Heart right ventricle (tissue), 16 donors: ENCODE results near the gene SAC3D1. TPM values are rescaled to one million over a fixed set of nuclear protein-coding genes. Genes with fewer than 3 reads are reported as not detected.

Experiments used
- ATAC-seq, 8 donors: fragments of 200-7000 bp; cut with Tn5 transposase; one replicate each; pipeline ENCODE4 v1.9.1; 2020; ENCODE audit warnings: mild to moderate bottlenecking in 8 of 8, moderate library complexity in 8 of 8, moderate number of reproducible peaks in 1 of 8
- DNase-seq, 2 donors: peaks; one replicate each; pipeline ENCODE4 v3.0.0-alpha.2; 2020
- H3K27ac ChIP-seq, 10 donors: fragments of 200-600 bp; sonication (generic) in 2 of 10; one replicate each; pipeline versions ENCODE4 v1.5.0 to v1.8.0; 2020 to 2022; ENCODE audit warnings: mild to moderate bottlenecking in 3 of 10
- H3K27me3 ChIP-seq, 7 donors: fragments of 200-600 bp; one replicate each; pipeline ENCODE4 v1.8.0; 2021 to 2022; ENCODE audit warnings: mild to moderate bottlenecking in 2 of 7
- H3K36me3 ChIP-seq, 9 donors: fragments of 200-600 bp; sonication (generic) in 1 of 9; one replicate each; pipeline versions ENCODE4 v1.5.0 to v1.8.0; 2020 to 2022; ENCODE audit warnings: mild to moderate bottlenecking in 2 of 9
- H3K4me1 ChIP-seq, 9 donors: fragments of 200-600 bp; sonication (generic) in 1 of 9; one replicate each; pipeline versions ENCODE4 v1.5.0 to v1.8.0; 2020 to 2022; ENCODE audit warnings: mild to moderate bottlenecking in 4 of 9
- H3K4me3 ChIP-seq, 10 donors: fragments of 200-600 bp; sonication (generic) in 2 of 10; one replicate each; pipeline versions ENCODE4 v1.5.0 to v1.8.0; 2020 to 2022; ENCODE audit warnings: mild to moderate bottlenecking in 7 of 10, moderate library complexity in 2 of 10
- H3K9me3 ChIP-seq, 11 donors: fragments of 200-600 bp in 10 of 11; sonication (generic) in 2 of 11; one replicate each; pipeline versions ENCODE4 v1.5.0 to v1.8.0; 2013 to 2022; ENCODE audit warnings: mild to moderate bottlenecking in 2 of 11, control low read depth in 1 of 11, moderate library complexity in 1 of 11
- CTCF ChIP-seq, 9 donors: fragments of 200-600 bp; sonication (generic) in 2 of 9; IDR thresholded peaks; one replicate each; pipeline versions ENCODE4 v1.5.0 to v1.8.0; 2021 to 2022; ENCODE audit warnings: antibody characterized with exemption in 9 of 9, mild to moderate bottlenecking in 5 of 9, moderate library complexity in 1 of 9
- WGBS, 2 donors: extraction: QIAGEN DNeasy Blood & Tissue Kit; methylation state at CpG; one replicate each; pipeline ENCODE4 v1.1.7; 2013; ENCODE audit warnings: inconsistent platforms in 1 of 2; 5-methylcytosine and 5-hydroxymethylcytosine counted together
- intact Hi-C, 10 donors: fragments of 100-400 bp; cut with DNase I; formaldehyde crosslinking; loops; one replicate each; pipeline versions ENCODE4 v1.11.1 to v1.14.2; 2022
- polyA plus RNA-seq, 2 donors: library from polyadenylated mRNA; stranded (reverse); fragments of 200-250 nt; gene quantifications; one replicate each; pipeline ENCODE4 v1.2.3, GENCODE V29; 2013
- total RNA-seq, 10 donors: library from RNA; stranded (reverse); fragmentation: NEBNext Ultra II Directional in 3 of 10; extraction: Animal tissue kit (Norgen Biotek cat#: 25700) in 3 of 10; gene quantifications; one replicate each; pipeline versions ENCODE4 v1.2.1 to v1.2.4, GENCODE V29; 2021 to 2023
- donor health status: Arrhythmogenic right ventricular cardiomyopathy.
- donor health status: ischemic (EF 13 %, LVEDD 7.1; RV severe dilation, severe dysfunction).
- donor health status: healthy with polysubstance abuse.
- donor health status: DM: no; HTN: yes; CAD: no.
- donor health status: DM: no; HTN: no; CAD: no.
- donor health status: ischemic (EF 25% LVEDD 6.9; RV normal size, moderate dysfunction).
- donor health status: ischemic (EF 25% LVEDD 5.7; RV mildly dilated, moderate dysfunction).
- donor health status: healthy.
- donor health status: DM: yes; HTN: yes; CAD: no.
- donor health status: Ischemic cardiomyopathy.
- donor health status: ischemic (EF 35%, LVEDD 5.7; RV mildly dilated, moderate dysfunction).
- donor health status: nonischemic (EF 11% LVEDD 7.7; RV severe dilation, severe dysfunction).
- donor health status: DM: yes; HTN: yes; CAD: no.
- donor health status: PGD.
- donor health status: ischemic (EF 29% LVEDD 5.4; RV normal size, mild dysfunction).
- donor health status: nonischemic (EF 23%, LVEDD 6.1; RV moderate dilation, normal function).

SAC3D1 gene
- total and polyA plus RNA-seq, 12 donors: 3.8 to 17.3 (median 4.8) TPM

- peak; percentile 70 to 82 for DNase-seq
- peaks cover 0 to 51% (median 17%) of the 10 kb centered on the region in 9 donors for H3K4me1 ChIP-seq
- peak in 8 of 9 donors; percentile 22 to 62 (median 48) for TF ChIP-seq CTCF (IDR thresholded peaks at IDR 0.05)
- 13 to 21% methylated on average over 9 of the region's 9 CpGs for WGBS, 2 donors
- peaks cover 0 to 19% (median 0%) of the 10 kb centered on the region in 9 donors for H3K36me3 ChIP-seq
- H3K27me3 ChIP-seq: no peaks in the 10 kb centered on the region
- peak; percentile 86 to 96 (median 92) for ATAC-seq
- peak within 1 kb of the TSS in 9 of 10 donors; percentile 41 to 88 (median 72) for H3K27ac ChIP-seq
- H3K4me3 ChIP-seq: peak within 1 kb of the TSS; percentile 1 to 65 (median 52)
- intact Hi-C loops: loop anchor here in 5 of 10 donors (5.0 to 10.0 kb wide), 4 partner anchors 70 to 152 kb away; partner anchors contain the start of genes PPP2R5B (in 2 of the 5), ATG2A (in 1 of the 5) and CDC42BPG (in 1 of the 5)
- no peaks in the 10 kb centered on the region for H3K9me3 ChIP-seq
These were observed 44.2 kb upstream of the SAC3D1 start, which contains the start of gene BATF2 for GRCh38 chr11:64996710-64997380. Gene BATF2, minus strand, starts transcription at chr11:64996971. Its CDS starts 57 bp downstream, at chr11:64996914.

- 82 to 93% methylated on average over 1 of the region's 1 CpG for WGBS, 2 donors
- H3K9me3 ChIP-seq: no peaks in the 10 kb centered on the region
- peaks cover 0 to 45% (median 16%) of the 10 kb centered on the region in 9 donors for H3K4me1 ChIP-seq
- no peak overlapping the region for H3K27ac ChIP-seq
- DNase-seq (no peak), ATAC-seq (no peak)
- no peaks in the 10 kb centered on the region for H3K27me3 ChIP-seq
- H3K4me3 ChIP-seq: no peak overlapping the region
- intact Hi-C loops: loop anchor here in 5 of 10 donors (5.0 to 10.0 kb wide), 4 partner anchors 71 to 153 kb away; partner anchors contain the start of genes PPP2R5B (in 2 of the 5), ATG2A (in 1 of the 5) and CDC42BPG (in 1 of the 5)
- H3K36me3 ChIP-seq: peaks cover 0 to 6% (median 0%) of the 10 kb centered on the region in 9 donors
- no peak for TF ChIP-seq CTCF (IDR thresholded peaks at IDR 0.05)
These were observed 42.9 kb upstream of the SAC3D1 start for GRCh38 chr11:64998141-64998540.

GRCh38 chr11:64998690-64999431 is 42.1 kb upstream of the SAC3D1 start:
- no peak for TF ChIP-seq CTCF (IDR thresholded peaks at IDR 0.05)
- DNase-seq (no peak), ATAC-seq (no peak)
- WGBS, 2 donors: 65 to 76% methylated on average over 9 of the region's 9 CpGs
- no peak overlapping the region for H3K4me3 ChIP-seq
- no peak overlapping the region for H3K27ac ChIP-seq
- H3K4me1 ChIP-seq: peaks cover 0 to 39% (median 12%) of the 10 kb centered on the region in 9 donors
- no peaks in the 10 kb centered on the region for H3K27me3 ChIP-seq
- intact Hi-C loops: loop anchor here in 5 of 10 donors (5.0 to 10.0 kb wide), 4 partner anchors 72 to 154 kb away; partner anchors contain the start of genes PPP2R5B (in 2 of the 5), ATG2A (in 1 of the 5) and CDC42BPG (in 1 of the 5)
- H3K9me3 ChIP-seq: no peaks in the 10 kb centered on the region
- H3K36me3 ChIP-seq: no peaks in the 10 kb centered on the region

- Histone ChIP-seq H3K4me1 (peaks cover 0 to 33% (median 11%) of the 10 kb centered on the region in 9 donors), H3K27ac (no peak overlapping the region), H3K27me3 (no peaks in the 10 kb centered on the region), H3K9me3 (no peaks in the 10 kb centered on the region), H3K4me3 (no peak overlapping the region), H3K36me3 (no peaks in the 10 kb centered on the region)
- intact Hi-C loops: loop anchor here in 5 of 10 donors (5.0 to 10.0 kb wide), 4 partner anchors 72 to 155 kb away; partner anchors contain the start of genes PPP2R5B (in 2 of the 5), ATG2A (in 1 of the 5) and CDC42BPG (in 1 of the 5)
- DNase-seq: no peak
- no peak for ATAC-seq
- WGBS, 2 donors: 94 to 100% methylated on average over 1 of the region's 1 CpG
- TF ChIP-seq CTCF (IDR thresholded peaks at IDR 0.05): no peak
These were observed 41.5 kb upstream of the SAC3D1 start for GRCh38 chr11:64999478-64999877.
